ENCODE results near the gene RAB5B.

DNA sequence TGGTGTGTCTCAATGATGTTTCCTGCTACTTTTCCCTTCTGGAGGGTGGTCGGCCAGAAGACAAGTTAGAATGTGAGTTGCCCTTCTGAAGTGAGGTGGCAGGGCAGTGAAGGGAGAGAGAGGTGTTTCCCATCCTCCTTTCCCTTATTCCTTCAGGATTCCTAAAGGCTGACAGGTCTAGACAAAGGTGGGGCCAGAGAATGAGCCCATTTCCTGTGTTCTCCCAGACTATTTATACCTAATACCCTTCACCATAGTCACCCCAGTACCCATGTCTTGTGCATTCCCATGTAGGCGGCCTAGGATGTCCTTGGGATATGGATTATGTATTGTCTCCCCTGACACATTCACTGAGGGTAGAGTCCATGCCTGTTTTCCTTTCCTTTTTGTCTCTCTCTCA, 35.9 kb upstream of the RAB5B start:
- TF ChIP-seq CTCF (conservative IDR thresholded peaks at IDR 0.05; ENCODE audit: low read length) (no peak), EZH2phosphoT487 (IDR thresholded peaks at IDR 0.05; ENCODE audit: borderline replicate concordance) (no peak)

All from Loucy (cell line).